ENCODE measurements around the gene C20orf96.
A peak's percentile ranks its signal among the peaks of the same experiment; 100 is the strongest.

C20orf96 gene

GRCh38 chr20:312067-312466, 21.5 kb upstream of the C20orf96 start:
- no peak for DNase-seq (ENCODE audit: low read depth in 2 of 2)

- DNase-seq (ENCODE audit: low read depth in 2 of 2) = no peak
Observed at GRCh38 chr20:311609-312008, 21.1 kb upstream of the C20orf96 start.

- DNase-seq (ENCODE audit: low read depth in 2 of 2) = no peak
Observed at GRCh38 chr20:310645-311044, 20.1 kb upstream of the C20orf96 start.

GRCh38 chr20:309841-310644, 19.5 kb upstream of the C20orf96 start:
- DNase-seq (ENCODE audit: low read depth in 2 of 2) = peak in 1 of 2 donors; percentile 53

- DNase-seq (ENCODE audit: low read depth in 2 of 2) = no peak
Observed at GRCh38 chr20:309306-309840, 18.8 kb upstream of the C20orf96 start.

- DNase-seq (ENCODE audit: low read depth in 2 of 2) = no peak
Observed at GRCh38 chr20:308427-309038, 18.0 kb upstream of the C20orf96 start.

- no peak for DNase-seq (ENCODE audit: low read depth in 2 of 2)
Observed at GRCh38 chr20:305745-306144, 15.2 kb upstream of the C20orf96 start.

GRCh38 chr20:301886-302848, 11.6 kb upstream of the C20orf96 start:
- DNase-seq (ENCODE audit: low read depth in 2 of 2) = no peak

- DNase-seq (ENCODE audit: low read depth in 2 of 2) = no peak
Observed at GRCh38 chr20:300345-300990, 9.9 kb upstream of the C20orf96 start.

- DNase-seq (ENCODE audit: low read depth in 2 of 2) = no peak
Observed at GRCh38 chr20:298776-299391, 8.3 kb upstream of the C20orf96 start.

- no peak for DNase-seq (ENCODE audit: low read depth in 2 of 2)
Observed at GRCh38 chr20:297925-298775, 7.6 kb upstream of the C20orf96 start.

GRCh38 chr20:297098-297924, 6.8 kb upstream of the C20orf96 start, which contains the start of gene ZCCHC3:
TSS of gene ZCCHC3 (plus strand) at chr20:297570. CDS start at chr20:297587, 17 bp downstream.
- peak; percentile 57 to 65 for DNase-seq (ENCODE audit: low read depth in 2 of 2)

GRCh38 chr20:295804-296203, 5.3 kb upstream of the C20orf96 start:
- DNase-seq (ENCODE audit: low read depth in 2 of 2) = no peak

- DNase-seq (ENCODE audit: low read depth in 2 of 2) = no peak
Observed at GRCh38 chr20:294602-295001, 4.1 kb upstream of the C20orf96 start.

- DNase-seq (ENCODE audit: low read depth in 2 of 2) = no peak
Observed at GRCh38 chr20:289693-290083, 862 bp downstream of the C20orf96 start.

- no peak for DNase-seq (ENCODE audit: low read depth in 2 of 2)
Observed at GRCh38 chr20:288956-289692, 1.4 kb downstream of the C20orf96 start.

- DNase-seq (ENCODE audit: low read depth in 2 of 2) = no peak
Observed at GRCh38 chr20:286508-286907, 4.0 kb downstream of the C20orf96 start.

- DNase-seq (ENCODE audit: low read depth in 2 of 2) = no peak
Observed at GRCh38 chr20:284172-284571, 6.4 kb downstream of the C20orf96 start.
